Activated CD4-positive, CD25-positive, alpha-beta regulatory T cell treated with anti-CD3 and anti-CD28 coated beads, Interleukin-2, amount 50 U/mL, for 72 hours (primary cell): ENCODE data around the gene LIPM.

Experiments
- DNase-seq: peaks from one replicate; pipeline ENCODE4 v3.0.0; 2021

LIPM gene

GRCh38 chr10:88841316-88842111 is 39.0 kb downstream of the LIPM start:
- no peak for DNase-seq

- DNase-seq: no peak
Observed at GRCh38 chr10:88843171-88843570, 40.6 kb downstream of the LIPM start.

GRCh38 chr10:88848499-88848898 is 46.0 kb downstream of the LIPM start:
- DNase-seq: no peak

- no peak for DNase-seq
Observed at GRCh38 chr10:88849234-88849633, 46.7 kb downstream of the LIPM start.

GRCh38 chr10:88850712-88851111 is 48.2 kb downstream of the LIPM start:
- no peak for DNase-seq

- no peak for DNase-seq
Observed at GRCh38 chr10:88851706-88852105, 49.2 kb downstream of the LIPM start, which contains the start of gene ANKRD22. Gene ANKRD22 (minus strand): TSS chr10:88851844. CDS start chr10:88851607, 237 bp downstream.

GRCh38 chr10:88852327-88852726 is 49.8 kb downstream of the LIPM start:
- no peak for DNase-seq

- no peak for DNase-seq
Observed at GRCh38 chr10:88853155-88853881, 50.8 kb downstream of the LIPM start.

GRCh38 chr10:88854684-88855083 is 52.2 kb downstream of the LIPM start:
- DNase-seq: no peak

- no peak for DNase-seq
Observed at GRCh38 chr10:88857831-88858230, 55.3 kb downstream of the LIPM start.

GRCh38 chr10:88858491-88858890 is 56.0 kb downstream of the LIPM start:
- no peak for DNase-seq

- no peak for DNase-seq
Observed at GRCh38 chr10:88861036-88861435, 58.5 kb downstream of the LIPM start.

- no peak for DNase-seq
Observed at GRCh38 chr10:88865281-88865876, 62.8 kb downstream of the LIPM start.

- DNase-seq: no peak
Observed at GRCh38 chr10:88866454-88866853, 63.9 kb downstream of the LIPM start.

GRCh38 chr10:88870089-88870488 is 67.6 kb downstream of the LIPM start:
- no peak for DNase-seq
